ENCODE measurements around the gene GNAT1.
A peak's percentile ranks its signal among the peaks of the same experiment; 100 is the strongest.

GNAT1 gene

DNA sequence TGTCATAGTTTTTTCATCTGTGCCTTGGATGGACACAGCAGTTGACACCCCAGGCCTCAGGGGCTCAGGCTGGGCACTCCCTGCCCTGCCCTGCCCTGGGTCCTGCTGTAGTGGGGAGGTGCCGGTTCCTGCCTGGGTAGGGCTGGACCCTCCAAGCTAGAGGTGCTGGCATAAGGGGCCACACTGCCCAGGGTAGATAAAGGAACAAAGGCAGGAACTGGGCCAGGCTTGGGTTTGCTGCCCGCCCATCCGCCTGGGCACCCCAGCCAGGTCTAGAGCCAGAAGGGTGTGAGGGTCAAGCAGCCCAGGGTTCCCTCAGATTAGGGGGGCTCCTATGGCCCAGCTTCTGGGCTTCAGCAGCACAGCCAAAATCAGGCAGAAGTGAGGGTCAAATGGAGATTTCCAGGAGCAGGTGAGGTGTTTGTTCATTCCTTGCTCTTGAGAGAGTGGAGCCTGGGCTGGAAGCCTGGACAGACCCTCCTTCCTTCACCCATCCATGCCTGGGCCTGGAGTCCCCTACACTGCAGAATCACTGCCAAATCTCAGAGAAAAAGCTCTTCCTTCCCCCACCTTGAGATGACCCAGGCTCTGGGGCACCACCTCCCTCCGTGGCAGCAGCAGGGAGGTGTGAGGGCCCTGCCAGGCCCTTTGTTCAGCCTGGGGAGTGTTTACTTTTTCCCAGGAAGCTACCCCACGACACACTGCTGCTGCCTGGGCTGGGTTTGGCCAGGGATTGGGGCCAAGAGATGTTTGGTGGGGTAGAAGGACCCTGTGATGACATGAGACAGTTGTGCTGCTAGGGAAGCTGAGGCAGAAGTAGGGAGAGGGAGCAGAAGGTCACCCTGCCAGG, 29.2 kb upstream of the GNAT1 start:
- TF ChIP-seq, protein P1, sequence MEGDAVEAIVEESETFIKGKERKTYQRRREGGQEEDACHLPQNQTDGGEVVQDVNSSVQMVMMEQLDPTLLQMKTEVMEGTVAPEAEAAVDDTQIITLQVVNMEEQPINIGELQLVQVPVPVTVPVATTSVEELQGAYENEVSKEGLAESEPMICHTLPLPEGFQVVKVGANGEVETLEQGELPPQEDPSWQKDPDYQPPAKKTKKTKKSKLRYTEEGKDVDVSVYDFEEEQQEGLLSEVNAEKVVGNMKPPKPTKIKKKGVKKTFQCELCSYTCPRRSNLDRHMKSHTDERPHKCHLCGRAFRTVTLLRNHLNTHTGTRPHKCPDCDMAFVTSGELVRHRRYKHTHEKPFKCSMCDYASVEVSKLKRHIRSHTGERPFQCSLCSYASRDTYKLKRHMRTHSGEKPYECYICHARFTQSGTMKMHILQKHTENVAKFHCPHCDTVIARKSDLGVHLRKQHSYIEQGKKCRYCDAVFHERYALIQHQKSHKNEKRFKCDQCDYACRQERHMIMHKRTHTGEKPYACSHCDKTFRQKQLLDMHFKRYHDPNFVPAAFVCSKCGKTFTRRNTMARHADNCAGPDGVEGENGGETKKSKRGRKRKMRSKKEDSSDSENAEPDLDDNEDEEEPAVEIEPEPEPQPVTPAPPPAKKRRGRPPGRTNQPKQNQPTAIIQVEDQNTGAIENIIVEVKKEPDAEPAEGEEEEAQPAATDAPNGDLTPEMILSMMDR (IDR thresholded peaks at IDR 0.05; ENCODE audit: low read depth, low read length, missing control alignments), result no peak
- H3K4me3 ChIP-seq (replicated peaks; ENCODE audit: low read depth, low read length), result no peak overlapping the region
- no peak for DNase-seq (ENCODE audit: extremely low read depth, low read depth)

DNA sequence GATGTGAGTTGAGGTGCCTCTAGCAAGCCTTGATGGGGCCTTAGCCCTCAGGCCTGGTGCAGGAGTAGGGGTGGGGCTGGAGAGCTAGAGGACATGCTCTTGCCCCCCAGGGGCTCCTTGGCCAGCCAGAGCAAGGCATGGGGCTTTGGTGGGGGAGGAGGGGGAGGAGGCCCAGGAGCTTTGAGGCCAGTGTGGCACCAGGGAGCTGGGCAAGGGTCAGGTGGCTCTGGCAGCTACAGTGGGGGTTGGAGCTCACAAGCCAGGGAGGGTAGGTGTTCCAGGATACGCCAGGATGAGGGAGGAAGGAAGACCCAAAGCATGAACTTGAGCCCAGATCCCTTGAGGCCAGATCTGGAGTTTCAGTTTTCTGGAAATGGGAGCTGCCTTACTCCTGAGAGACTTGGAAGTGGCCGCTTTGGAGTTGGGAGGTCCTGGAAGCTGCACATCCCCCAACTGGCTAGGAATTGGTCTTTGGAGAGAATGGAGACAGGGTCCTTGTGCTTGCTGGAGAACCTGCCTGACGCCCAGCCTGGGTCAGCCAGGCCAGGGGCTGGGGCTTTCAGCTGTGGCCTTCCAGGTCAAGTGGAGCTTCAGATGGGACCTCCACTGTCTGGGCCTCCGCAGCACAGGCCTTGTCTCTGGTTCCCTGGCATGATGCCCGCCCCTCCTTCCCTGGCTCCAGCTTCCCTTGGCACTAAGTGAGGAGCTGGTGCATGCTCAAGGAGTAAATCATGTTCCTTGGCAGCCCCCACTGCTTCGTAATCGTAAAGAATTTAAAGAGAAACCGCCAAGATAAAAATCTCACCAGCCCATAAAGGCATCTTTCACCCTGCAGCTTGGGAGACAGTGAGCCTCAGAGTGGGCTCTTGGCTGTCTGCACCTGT, 27.6 kb upstream of the GNAT1 start:
- TF ChIP-seq, protein P1 (IDR thresholded peaks at IDR 0.05; ENCODE audit: low read depth, low read length, missing control alignments), result no peak
- H3K4me3 ChIP-seq (replicated peaks; ENCODE audit: low read depth, low read length), result no peak overlapping the region
- peak; percentile 56 for DNase-seq (ENCODE audit: extremely low read depth, low read depth)

DNA sequence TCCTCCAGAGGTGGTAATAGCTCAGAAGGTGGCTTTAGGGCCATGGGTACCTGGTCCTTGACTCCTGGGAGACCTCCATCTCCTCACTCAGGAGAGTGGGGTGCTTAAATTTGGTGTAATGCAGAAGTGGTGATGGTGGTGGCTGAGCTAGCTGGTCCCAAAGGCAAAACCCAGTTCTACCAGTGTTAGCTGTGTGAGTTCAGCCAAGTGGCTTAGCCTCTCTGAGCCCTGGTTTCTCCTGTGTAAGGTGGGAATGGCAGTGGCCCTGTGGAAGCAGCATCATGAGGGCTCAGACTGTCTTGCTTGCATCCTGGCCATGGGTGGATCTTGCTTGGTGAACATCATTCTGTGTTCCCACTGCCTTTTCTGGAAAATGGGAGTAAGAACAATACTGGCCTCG, 26.9 kb upstream of the GNAT1 start:
- TF ChIP-seq, protein P1 (IDR thresholded peaks at IDR 0.05; ENCODE audit: low read depth, low read length, missing control alignments), result no peak
- no peak overlapping the region for H3K4me3 ChIP-seq (replicated peaks; ENCODE audit: low read depth, low read length)

DNA sequence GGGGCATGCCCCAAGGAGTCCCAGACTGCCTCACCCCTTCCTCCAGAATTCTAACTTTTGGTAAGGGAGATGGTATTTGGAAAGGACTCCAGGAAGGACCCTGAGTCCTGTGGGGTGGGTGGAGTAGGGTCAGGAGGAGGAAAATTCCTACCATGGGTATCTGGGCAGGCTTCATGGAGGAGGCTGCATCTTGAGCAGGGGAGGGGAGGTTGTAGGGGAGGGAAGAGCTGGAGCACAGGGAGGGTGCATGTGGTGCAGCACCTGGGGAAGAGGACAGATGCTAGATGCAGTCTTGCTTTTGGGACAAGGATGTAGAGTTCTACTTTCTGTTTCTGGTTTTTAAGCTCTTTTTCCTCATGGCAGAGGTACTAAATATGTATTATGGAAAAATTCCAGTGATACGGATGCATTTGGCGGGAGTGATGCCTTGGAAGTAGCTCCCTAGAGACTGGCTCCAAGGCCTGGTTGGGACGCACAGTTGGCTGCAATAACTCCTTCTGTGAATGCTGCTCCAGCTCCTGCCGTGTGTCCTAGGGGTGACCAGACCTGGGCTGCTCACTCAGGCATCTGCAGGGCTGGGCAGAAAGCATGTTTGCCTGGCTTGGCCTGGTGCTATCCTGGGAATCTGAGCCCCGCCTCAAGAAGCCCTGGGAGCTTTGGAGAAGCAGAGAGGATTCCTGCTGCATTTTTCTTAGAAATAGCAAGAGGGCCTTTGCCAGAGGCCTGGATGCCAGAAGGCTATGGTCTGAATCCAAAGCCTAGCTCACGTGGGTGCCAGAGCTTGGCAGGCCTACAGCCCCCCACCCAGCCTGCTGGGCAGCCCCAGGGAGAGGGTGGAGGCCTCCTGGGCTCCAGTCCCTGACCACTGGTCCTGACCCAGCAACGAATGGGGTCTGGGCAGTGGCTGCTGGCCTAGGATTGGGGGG, 26.2 kb upstream of the GNAT1 start:
- no peak for DNase-seq (ENCODE audit: extremely low read depth, low read depth)
- no peak overlapping the region for H3K4me3 ChIP-seq (replicated peaks; ENCODE audit: low read depth, low read length)
- TF ChIP-seq, protein P1 (IDR thresholded peaks at IDR 0.05; ENCODE audit: low read depth, low read length, missing control alignments), result no peak

More for the DNA sequence above, 26.9 kb upstream of the GNAT1 start:
- DNase-seq (ENCODE audit: extremely low read depth, low read depth), result no peak

DNA sequence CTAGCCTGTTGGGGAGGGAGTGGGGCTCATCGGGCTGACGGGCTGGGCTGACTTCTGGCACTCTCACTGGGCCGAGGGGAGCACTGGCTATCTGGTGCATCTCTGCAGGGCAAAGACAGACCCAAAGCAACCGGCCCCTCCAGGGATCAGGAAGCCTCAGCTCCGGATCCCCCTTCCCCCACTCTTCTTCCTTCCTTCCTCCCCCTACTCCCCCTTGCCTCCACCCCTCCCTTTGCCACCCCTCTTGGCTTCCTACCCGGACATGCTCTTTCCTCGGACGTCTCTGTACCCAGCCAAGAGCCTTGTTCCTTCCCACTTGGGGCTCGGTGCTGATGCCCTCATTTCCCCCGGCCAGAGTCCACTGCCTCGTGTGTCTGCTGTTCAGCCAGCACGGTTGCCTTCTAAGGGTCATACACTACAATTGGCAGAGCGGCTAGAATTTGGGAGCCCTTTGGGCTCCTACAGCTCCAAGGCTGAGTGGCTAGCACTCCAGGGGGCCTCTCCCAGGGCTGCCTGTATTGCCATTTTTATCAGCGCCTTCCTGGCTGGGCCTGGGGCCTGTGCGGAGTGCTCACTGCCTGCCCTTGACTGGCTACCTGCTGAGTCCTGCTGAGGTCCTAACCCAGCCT, 25.4 kb upstream of the GNAT1 start:
- H3K4me3 ChIP-seq (replicated peaks; ENCODE audit: low read depth, low read length), result no peak overlapping the region
- TF ChIP-seq, protein P1 (IDR thresholded peaks at IDR 0.05; ENCODE audit: low read depth, low read length, missing control alignments), result no peak
- DNase-seq (ENCODE audit: extremely low read depth, low read depth), result no peak

DNA sequence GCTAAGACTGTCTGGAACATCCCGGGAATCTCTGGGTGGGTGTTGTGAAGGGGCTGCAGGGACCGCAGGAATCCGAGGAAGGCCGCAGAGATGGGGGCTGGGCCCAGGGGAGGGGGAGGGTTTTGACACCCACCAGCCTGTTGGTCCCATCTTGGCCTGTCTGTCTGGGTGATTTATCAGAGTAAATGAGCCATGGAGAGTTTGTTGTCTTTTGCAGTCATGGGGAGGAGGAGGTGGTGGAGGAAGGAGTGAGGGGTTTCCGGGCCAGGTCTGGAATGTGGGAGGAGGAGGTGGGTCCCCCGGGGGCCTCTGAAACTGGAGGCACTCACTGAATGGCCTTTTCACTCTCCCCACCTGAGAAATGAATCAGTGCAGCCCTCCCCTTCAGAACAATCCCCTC, 24.8 kb upstream of the GNAT1 start:
- no peak for DNase-seq (ENCODE audit: extremely low read depth, low read depth)
- no peak overlapping the region for H3K4me3 ChIP-seq (replicated peaks; ENCODE audit: low read depth, low read length)
- TF ChIP-seq, protein P1 (IDR thresholded peaks at IDR 0.05; ENCODE audit: low read depth, low read length, missing control alignments), result no peak
